LHCN-M2 (cell line): ENCODE results near the gene EPHA2. TPM values are rescaled to one million over a fixed set of nuclear protein-coding genes. Genes with fewer than 3 reads are reported as not detected.

Source experiments
- DNase-seq: peaks from one replicate; pipeline ENCODE4 v3.0.0-alpha.2; 2012; ENCODE audit warnings: low read depth
- total RNA-seq: library from RNA; depleted of rRNA; stranded (reverse); fragments of >200 nt; gene quantifications from 2 replicates; pipeline ENCODE4 v1.2.3, GENCODE V29; 2014

The EPHA2 gene
- total RNA-seq, 1 experiment from 2014 or later, result 60.1 TPM

DNA sequence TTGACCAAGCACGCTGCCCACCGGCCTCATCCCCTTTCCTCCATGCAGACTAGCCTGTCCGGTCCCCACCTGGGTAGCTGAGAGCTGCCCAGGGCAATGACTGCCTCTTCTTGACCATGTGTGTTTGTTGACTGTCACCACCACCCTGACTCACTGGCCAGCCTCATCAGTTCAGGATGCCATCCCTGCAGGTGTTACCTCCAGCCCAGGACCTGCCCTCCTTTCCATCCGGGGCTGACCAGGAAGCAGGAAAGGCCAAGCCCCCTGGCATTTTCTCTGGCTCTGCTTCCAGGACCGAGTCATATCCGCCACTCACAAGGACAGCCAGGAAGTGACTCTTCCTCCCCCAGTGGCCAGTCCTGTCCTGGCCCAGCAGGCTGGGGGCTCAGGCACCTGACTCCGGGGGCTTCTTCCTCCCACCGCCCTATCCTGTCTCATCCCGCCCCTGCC is 17.1 kb downstream of the EPHA2 start:
- DNase-seq, result peak; percentile 54

DNA sequence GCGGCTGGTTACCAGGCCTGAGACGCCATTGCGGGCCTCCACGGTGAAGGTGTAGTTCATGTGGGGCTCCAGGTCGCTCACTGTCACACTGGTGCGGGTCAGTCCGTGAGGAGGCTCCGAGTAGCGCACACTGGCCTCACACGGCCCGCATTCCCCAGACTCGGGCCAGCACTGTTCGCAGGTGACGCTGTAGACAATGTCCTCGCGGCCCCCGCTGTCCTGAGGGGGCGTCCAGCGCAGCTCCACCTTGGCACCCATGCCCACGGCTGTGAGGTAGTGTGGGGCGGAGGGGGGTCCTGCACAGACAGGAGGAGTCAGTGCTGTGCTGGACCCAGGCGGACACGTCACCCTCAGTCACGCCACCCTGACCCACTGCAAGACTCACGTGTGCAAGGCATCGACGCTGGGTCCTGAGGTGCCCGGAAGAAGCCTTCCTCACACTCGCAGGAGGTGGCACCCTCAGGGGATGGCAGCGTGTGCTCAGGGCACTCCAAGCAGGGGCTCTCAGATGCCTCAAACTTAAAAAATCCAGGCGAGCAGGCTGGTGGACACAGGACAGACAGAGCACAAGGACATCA is 17.9 kb downstream of the EPHA2 start:
- no peak for DNase-seq

- DNase-seq, result no peak
These were observed 20.4 kb downstream of the EPHA2 start for GRCh38 chr1:16135501-16135900.

GRCh38 chr1:16134906-16135305 is 21.0 kb downstream of the EPHA2 start:
- DNase-seq, result no peak

DNA sequence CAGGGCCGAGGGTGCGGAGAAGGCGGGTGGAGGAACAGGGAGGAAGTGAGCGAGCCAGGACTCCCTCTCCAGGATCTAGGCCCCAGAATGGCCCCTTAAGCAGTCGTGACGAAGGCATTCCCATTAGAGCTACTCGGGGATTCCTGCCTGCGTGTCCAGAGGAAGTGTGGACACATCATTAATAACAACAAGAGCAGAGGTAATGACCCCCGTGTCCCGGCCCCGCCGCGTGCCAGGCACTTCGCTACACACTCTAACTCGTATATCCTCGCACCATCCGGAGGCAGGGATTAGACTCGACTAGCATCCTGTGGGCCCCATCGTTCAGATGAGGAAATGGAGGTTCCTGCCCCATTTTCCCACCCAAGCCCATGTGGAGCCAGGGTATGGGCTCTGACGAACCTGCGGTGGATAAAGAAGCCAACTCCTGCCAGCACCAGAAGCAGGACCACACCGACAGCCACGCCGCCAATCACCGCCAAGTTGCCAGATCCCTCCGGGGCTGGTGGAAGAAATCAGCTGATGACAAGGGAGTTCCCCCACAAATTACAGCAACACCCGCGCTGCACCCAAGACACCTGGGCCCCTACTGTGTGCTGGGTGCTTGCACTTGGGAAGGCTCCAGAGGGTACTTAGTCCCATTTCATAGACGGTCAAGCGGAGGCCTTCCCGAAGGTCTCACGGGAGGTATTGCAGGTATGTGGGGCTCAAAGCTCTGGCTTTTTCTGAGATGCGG is 21.6 kb downstream of the EPHA2 start:
- DNase-seq, result no peak

- DNase-seq, result no peak
These were observed 22.6 kb downstream of the EPHA2 start for GRCh38 chr1:16133007-16133961.

DNA sequence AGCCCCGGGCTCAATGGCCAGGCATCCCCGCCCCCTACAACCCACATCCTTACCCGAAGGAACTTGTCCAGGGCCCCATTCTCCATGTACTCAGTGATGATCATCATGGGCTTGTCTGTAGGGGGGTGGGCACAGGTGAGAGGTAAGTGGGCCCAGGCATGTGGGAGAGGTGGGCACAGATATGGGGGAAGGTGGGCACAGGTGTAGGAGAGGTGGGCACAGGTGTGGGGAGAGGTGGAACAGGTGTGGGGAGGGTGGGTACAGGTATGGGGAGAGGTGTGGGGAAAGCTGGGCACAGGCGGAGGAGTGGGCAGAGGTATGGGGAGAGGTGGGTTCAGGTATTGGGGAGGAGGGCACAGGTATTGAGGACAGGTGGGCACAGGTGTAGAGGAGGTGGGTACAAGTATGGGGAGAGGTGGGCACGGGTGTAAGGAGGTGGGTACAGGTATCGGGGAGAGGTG is 23.5 kb downstream of the EPHA2 start:
- DNase-seq, result no peak

DNA sequence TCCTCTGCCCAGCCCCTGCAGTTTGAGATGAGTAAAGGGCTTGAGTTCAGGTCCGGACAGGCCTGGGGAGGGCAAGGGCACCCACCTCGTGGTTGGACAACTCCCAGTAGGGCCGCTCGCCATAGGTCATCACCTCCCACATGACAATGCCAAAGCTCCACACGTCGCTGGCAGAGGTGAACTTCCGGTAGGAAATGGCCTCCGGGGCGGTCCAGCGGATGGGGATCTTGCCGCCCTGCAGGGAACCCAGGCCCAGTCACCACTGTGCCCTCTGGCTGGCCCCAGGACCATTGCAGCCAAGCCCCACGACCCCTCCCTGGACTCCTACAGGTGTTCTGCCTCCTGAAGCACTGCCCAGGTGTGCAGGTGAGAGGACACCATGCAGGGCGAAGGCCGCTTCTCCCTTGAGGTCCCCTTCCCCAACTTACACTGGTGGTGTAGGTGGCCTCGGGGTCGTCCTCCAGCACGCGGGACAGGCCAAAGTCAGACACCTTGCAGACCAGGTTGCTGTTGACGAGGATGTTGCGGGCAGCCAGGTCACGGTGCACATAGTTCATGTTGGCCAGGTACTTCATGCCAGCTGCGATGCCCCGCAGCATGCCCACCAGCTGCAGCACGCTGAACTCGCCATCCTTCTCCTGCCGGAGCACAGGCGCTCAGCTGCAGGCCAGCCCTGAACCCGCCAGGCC is 24.1 kb downstream of the EPHA2 start:
- no peak for DNase-seq

DNA sequence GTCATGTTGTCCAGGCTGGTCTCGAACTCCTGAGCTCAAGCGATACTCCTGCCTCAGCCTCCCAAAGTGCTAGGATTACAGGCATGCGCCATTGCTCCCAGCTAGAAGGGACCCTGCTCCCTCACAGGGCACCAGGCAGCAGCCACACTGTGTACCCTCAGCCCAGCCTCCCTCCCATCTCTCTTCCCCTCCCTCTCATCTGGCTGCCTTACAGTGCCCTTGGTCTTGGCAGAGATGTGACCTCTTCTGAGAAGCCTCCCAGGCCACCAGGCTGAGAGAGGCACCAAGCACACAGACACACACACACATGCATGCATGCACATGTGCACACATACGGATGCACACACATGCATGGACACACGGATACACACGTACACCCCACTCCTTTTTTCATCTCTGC is 25.0 kb downstream of the EPHA2 start:
- DNase-seq, result no peak

- no peak for DNase-seq
These were observed 25.8 kb downstream of the EPHA2 start for GRCh38 chr1:16129921-16130543.

DNA sequence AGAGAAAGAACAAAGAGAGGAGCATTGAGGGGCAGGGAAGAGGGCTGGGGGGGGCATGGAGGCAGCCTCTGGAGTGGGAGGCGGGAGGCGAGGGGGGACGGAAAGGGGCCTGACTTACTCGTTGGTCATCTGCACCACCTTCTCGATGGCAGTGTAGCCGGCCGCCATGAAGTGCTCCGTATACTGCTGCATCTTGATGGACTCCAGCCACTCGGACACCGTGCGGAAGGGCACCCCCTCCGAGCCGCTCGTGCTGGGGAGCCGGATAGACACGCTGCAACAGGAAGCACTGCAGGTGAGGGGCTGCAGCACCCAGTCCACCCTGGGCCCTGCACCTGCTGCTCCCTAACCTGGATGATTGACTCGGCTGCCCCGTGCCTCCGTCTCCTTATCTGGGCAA is 26.6 kb downstream of the EPHA2 start:
- no peak for DNase-seq

GRCh38 chr1:16128338-16128741 is 27.5 kb downstream of the EPHA2 start:
- DNase-seq, result no peak

GRCh38 chr1:16127676-16128337 is 28.1 kb downstream of the EPHA2 start:
- no peak for DNase-seq

GRCh38 chr1:16126743-16127515 is 28.9 kb downstream of the EPHA2 start:
- no peak for DNase-seq

DNA sequence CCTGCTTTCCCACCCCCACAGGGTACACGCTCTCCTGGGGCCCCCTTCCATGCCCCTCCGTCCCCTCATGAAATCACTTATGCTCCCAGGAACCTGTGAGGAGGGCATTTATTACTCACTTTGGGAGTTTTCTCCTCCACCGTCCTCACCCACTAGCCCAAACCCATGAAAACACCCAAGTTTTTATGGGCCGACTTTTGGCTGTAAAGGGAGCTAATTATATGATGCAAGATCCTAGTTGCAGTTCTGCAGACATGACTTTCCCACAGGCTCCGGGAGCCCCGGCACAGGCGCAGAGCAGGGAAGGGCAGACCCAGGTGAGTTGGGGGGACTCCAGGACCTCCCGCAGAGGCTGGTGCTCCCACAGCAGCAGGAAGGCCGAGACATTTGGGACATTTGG is 29.7 kb downstream of the EPHA2 start:
- no peak for DNase-seq

DNA sequence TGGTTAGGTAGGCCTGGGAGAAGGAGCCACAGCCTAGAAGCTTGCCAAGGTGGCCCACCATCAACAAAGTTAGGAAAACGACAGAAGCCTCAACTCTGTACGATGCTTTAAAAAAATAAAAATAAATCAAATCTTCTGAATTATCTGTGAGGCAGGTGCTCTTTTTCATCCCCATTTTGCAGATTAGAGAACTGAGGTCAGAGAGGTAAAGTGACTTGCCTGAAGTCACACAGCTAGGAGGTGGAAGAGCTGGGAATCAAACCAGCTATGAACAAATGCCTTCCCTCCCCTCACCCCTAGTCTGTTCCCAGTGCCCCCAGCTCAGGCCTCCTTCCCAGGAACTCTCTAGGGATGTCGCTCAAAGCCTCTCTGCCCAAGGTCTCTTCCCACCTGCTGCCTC is 30.4 kb downstream of the EPHA2 start:
- DNase-seq, result no peak

- no peak for DNase-seq
These were observed 30.8 kb downstream of the EPHA2 start for GRCh38 chr1:16125088-16125470.

- no peak for DNase-seq
These were observed 31.3 kb downstream of the EPHA2 start for GRCh38 chr1:16124377-16125087.

DNA sequence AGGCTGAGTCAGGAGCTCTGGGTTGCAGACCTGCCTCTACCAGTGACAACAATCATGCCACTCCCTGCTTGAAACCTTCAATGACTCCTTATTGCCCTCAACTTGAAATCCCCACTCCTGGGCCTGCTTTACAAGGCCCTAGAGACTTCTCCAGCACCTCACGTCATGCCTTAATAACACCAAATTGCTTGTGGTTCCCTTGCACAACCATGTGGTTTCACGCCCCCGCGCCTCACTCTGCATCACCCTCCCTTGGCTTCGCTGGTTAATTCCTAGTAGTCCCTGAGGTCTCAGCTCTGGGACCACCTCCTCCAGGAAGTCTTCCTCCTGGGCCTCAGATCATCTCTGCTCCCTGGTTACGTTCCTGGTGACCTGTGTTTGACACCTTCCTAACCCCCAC is 33.0 kb downstream of the EPHA2 start:
- peak; percentile 95 for DNase-seq
